HepG2 (cell line): ENCODE results near the gene BRD3. TPM values are rescaled to one million over a fixed set of nuclear protein-coding genes. Genes with fewer than 3 reads are reported as not detected.

Source experiments
- EZH2 ChIP-seq: conservative IDR thresholded peaks from 2 replicates; pipeline ENCODE4 v1.6.1; 2012; ENCODE audit warnings: mild to moderate bottlenecking, low read depth, low read length, moderate library complexity
- FOXA3 ChIP-seq: IDR thresholded peaks from 2 replicates; pipeline ENCODE4 v1.6.1; 2016; ENCODE audit warnings: missing genetic modification reagents, missing compliant biosample characterization
- FOXP1 ChIP-seq, 2 experiments: fragments of 450-650 bp in 1 of 2; IDR thresholded peaks; 2 replicates each; pipeline ENCODE4 v1.6.1; 2017 to 2018; ENCODE audit warnings: antibody characterized with exemption in 1 of 2
- GFI1 ChIP-seq: sonication (generic); formaldehyde crosslinking; IDR thresholded peaks from 2 replicates; pipeline ENCODE4 v1.5.0; 2020; ENCODE audit warnings: missing genetic modification reagents, mild to moderate bottlenecking, borderline replicate concordance
- ISX ChIP-seq: sonication (generic); formaldehyde crosslinking; conservative IDR thresholded peaks from 2 replicates; pipeline ENCODE4 v1.5.0; 2020; ENCODE audit warnings: missing genetic modification reagents
- KLF11 ChIP-seq: IDR thresholded peaks from 2 replicates; pipeline ENCODE4 v1.6.1; 2016; ENCODE audit warnings: missing compliant biosample characterization
- MTA1 ChIP-seq: sonication (generic); formaldehyde crosslinking; IDR thresholded peaks from 2 replicates; pipeline ENCODE4 v1.4.0; 2020; ENCODE audit warnings: missing genetic modification reagents, mild to moderate bottlenecking, borderline replicate concordance
- POLR2A ChIP-seq, 2 experiments: IDR thresholded peaks; 2 replicates each; pipeline ENCODE4 v1.6.1; 2011; ENCODE audit warnings: low read depth in 2 of 2, low read length in 2 of 2, mild to moderate bottlenecking in 1 of 2, moderate library complexity in 1 of 2; ENCODE audit not compliant: insufficient read depth in 1 of 2
- POLR2AphosphoS5 ChIP-seq: IDR thresholded peaks from 2 replicates; pipeline ENCODE4 v1.6.1; 2012; ENCODE audit warnings: low read depth, low read length
- RXRB ChIP-seq: IDR thresholded peaks from 2 replicates; pipeline ENCODE4 v1.6.1; 2016; ENCODE audit warnings: borderline replicate concordance, missing genetic modification reagents, missing compliant biosample characterization
- SMARCC2 ChIP-seq: fragments of 450-650 bp; IDR thresholded peaks from 2 replicates; pipeline ENCODE4 v1.6.1; 2017; ENCODE audit warnings: antibody characterized with exemption, mild to moderate bottlenecking
- TAF15 ChIP-seq: fragments of 200-400 bp; formaldehyde crosslinking; IDR thresholded peaks from one replicate; pipeline ENCODE4 v1.6.1; 2018; ENCODE audit warnings: mild to moderate bottlenecking, low read depth, low read length; ENCODE audit not compliant: poor library complexity, severe bottlenecking
- TBX2 ChIP-seq: sonication (generic); formaldehyde crosslinking; IDR thresholded peaks from 2 replicates; pipeline ENCODE4 v1.5.0; 2020; ENCODE audit warnings: missing genetic modification reagents, mild to moderate bottlenecking, borderline replicate concordance
- WIZ ChIP-seq: sonication (generic); formaldehyde crosslinking; IDR thresholded peaks from 2 replicates; pipeline ENCODE4 v1.5.1; 2020; ENCODE audit warnings: mild to moderate bottlenecking, missing genetic modification reagents
- ZBTB2 ChIP-seq: sonication (generic); formaldehyde crosslinking; IDR thresholded peaks from 2 replicates; pipeline ENCODE4 v1.8.0; 2022; ENCODE audit warnings: low read depth, missing genetic modification reagents
- ZNF136 ChIP-seq: sonication (generic); formaldehyde crosslinking; IDR thresholded peaks from 2 replicates; pipeline ENCODE4 v1.8.1; 2022; ENCODE audit warnings: low read depth, mild to moderate bottlenecking, moderate library complexity, missing genetic modification reagents
- ZNF329 ChIP-seq: sonication (generic); formaldehyde crosslinking; IDR thresholded peaks from 2 replicates; pipeline ENCODE4 v1.9.0; 2021; ENCODE audit warnings: low read depth, mild to moderate bottlenecking, missing genetic modification reagents
- ZNF350 ChIP-seq: sonication (generic); formaldehyde crosslinking; IDR thresholded peaks from 2 replicates; pipeline ENCODE4 v1.4.0; 2020; ENCODE audit warnings: mild to moderate bottlenecking, low read depth, missing genetic modification reagents, borderline replicate concordance
- ZNF547 ChIP-seq: sonication (generic); formaldehyde crosslinking; IDR thresholded peaks from 2 replicates; pipeline ENCODE4 v1.5.1; 2020; ENCODE audit warnings: mild to moderate bottlenecking, missing genetic modification reagents
- ZNF570 ChIP-seq: sonication (generic); formaldehyde crosslinking; IDR thresholded peaks from 2 replicates; pipeline ENCODE4 v1.4.0; 2020; ENCODE audit warnings: mild to moderate bottlenecking, missing genetic modification reagents, borderline replicate concordance
- ZNF788 ChIP-seq: sonication (generic); formaldehyde crosslinking; IDR thresholded peaks from 2 replicates; pipeline ENCODE4 v1.5.0; 2020; ENCODE audit warnings: mild to moderate bottlenecking, missing genetic modification reagents, borderline replicate concordance
- ZNF891 ChIP-seq: sonication (generic); formaldehyde crosslinking; IDR thresholded peaks from 2 replicates; pipeline ENCODE4 v1.5.0; 2020; ENCODE audit warnings: mild to moderate bottlenecking, missing genetic modification reagents
- polyA plus RNA-seq, 8 experiments: library from polyadenylated mRNA; depleted of rRNA in 3 of 8; stranded (reverse) in 7 of 8; unstranded in 1 of 8; fragments of >200 nt; fragmentation: Illumina TruSeq in 4 of 8; extraction: Trizol in 4 of 8; gene quantifications; 2 replicates each; pipeline versions ENCODE4 v1.2.1 to v1.2.3, GENCODE V29; 2011 to 2016; ENCODE audit warnings: low read depth in 4 of 8, missing spikeins in 1 of 8, mixed read lengths in 1 of 8; ENCODE audit not compliant: insufficient read depth in 1 of 8
- total RNA-seq, 5 experiments: library from RNA; depleted of rRNA; stranded (reverse); fragments of >200 nt; fragmentation: Illumina TruSeq; extraction: Trizol; gene quantifications; 2 replicates each; pipeline ENCODE4 v1.2.3, GENCODE V29; 2016; ENCODE audit warnings: low read depth in 1 of 5
- TF ChIP-seq, protein P1 (sequence below): IDR thresholded peaks from 2 replicates; pipeline ENCODE4 v1.6.1; 2016; ENCODE audit warnings: mild to moderate bottlenecking
- TF ChIP-seq, protein P2 (sequence below): IDR thresholded peaks from 2 replicates; pipeline ENCODE4 v1.6.1; 2018; ENCODE audit warnings: missing genetic modification reagents
- TF ChIP-seq, protein P3 (sequence below): conservative IDR thresholded peaks from 2 replicates; pipeline ENCODE4 v1.6.1; 2018; ENCODE audit warnings: missing genetic modification reagents

BRD3 gene
- total and polyA plus RNA-seq, 2 of the 13 experiments (the other 11 are each of a cell fraction or from before 2014, with no cell fraction given) = 5.9 to 12.9 TPM

DNA sequence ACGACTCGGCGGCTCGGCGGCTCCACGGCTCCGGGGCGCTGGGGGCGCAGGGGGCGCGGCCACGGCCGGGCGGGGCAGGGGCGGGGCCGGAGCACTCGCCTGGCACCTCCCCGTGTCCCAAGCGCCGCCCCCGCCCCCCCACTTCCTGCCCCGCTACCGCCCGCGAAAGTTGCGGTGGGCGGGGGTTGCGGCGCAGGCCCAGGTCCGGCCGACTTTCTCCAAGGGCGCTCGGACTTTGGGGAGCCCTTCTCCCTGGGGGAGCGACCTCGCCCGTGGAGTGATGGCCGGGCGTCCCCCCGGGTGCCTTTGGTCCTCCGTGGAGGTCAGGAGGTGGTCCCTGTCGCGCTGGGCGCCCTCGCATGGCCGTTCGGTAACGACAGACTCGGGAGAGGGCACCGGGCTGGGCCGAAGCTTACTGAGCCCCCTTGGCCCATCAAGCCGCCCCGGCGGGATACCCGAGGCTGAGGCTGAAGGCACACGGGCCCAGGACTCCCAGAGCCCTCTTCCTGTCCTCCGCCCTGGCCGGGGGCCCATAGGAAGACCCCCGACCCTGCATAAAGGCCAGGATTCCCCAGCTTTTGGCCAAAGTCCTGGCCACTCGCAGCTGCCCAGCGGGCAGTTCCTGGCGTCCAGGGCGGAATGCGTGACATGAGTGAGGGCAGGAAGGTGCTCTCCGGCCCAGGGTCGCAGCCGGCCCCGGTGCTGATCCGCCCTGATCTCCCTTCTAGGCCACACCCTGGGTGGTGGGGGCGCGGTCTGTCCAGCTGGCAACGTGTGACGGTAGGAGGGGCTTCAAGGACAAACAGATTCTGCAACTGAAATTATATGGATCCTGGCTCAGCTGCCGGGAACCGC lies 74.8 kb downstream of the BRD3 start (continued):
- no peak for TF ChIP-seq FOXP1 (IDR thresholded peaks at IDR 0.05)
- TF ChIP-seq FOXP1 (CRISPR knock-in tag; IDR thresholded peaks at IDR 0.05) = 0 out of 2 replicates have a peak, but pooled peaks have one; percentile 11
- TF ChIP-seq KLF11 (CRISPR knock-in tag) = peak; percentile 33; the same call in 1 of the 2 replicates
- peak; percentile 93 for TF ChIP-seq ZNF136
- TF ChIP-seq MTA1 (CRISPR knock-in tag) = peak; percentile 78
- peak; percentile 61 for TF ChIP-seq ZNF350 (CRISPR knock-in tag)
- no peak for TF ChIP-seq EZH2
- TF ChIP-seq, protein P1, sequence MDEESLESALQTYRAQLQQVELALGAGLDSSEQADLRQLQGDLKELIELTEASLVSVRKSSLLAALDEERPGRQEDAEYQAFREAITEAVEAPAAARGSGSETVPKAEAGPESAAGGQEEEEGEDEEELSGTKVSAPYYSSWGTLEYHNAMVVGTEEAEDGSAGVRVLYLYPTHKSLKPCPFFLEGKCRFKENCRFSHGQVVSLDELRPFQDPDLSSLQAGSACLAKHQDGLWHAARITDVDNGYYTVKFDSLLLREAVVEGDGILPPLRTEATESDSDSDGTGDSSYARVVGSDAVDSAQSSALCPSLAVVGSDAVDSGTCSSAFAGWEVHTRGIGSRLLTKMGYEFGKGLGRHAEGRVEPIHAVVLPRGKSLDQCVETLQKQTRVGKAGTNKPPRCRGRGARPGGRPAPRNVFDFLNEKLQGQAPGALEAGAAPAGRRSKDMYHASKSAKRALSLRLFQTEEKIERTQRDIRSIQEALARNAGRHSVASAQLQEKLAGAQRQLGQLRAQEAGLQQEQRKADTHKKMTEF = peak; percentile 53; the same call in 1 of the 2 replicates
- TF ChIP-seq RXRB (CRISPR knock-in tag) = 0 out of 2 replicates have a peak, but pooled peaks have one; percentile 14
- peak; percentile 50; the same call in 1 of the 2 replicates for TF ChIP-seq TBX2 (CRISPR knock-in tag)
- no peak for TF ChIP-seq TAF15
- TF ChIP-seq, protein P2, sequence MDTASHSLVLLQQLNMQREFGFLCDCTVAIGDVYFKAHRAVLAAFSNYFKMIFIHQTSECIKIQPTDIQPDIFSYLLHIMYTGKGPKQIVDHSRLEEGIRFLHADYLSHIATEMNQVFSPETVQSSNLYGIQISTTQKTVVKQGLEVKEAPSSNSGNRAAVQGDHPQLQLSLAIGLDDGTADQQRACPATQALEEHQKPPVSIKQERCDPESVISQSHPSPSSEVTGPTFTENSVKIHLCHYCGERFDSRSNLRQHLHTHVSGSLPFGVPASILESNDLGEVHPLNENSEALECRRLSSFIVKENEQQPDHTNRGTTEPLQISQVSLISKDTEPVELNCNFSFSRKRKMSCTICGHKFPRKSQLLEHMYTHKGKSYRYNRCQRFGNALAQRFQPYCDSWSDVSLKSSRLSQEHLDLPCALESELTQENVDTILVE (CRISPR knock-in tag) = no peak
- TF ChIP-seq, protein P3, sequence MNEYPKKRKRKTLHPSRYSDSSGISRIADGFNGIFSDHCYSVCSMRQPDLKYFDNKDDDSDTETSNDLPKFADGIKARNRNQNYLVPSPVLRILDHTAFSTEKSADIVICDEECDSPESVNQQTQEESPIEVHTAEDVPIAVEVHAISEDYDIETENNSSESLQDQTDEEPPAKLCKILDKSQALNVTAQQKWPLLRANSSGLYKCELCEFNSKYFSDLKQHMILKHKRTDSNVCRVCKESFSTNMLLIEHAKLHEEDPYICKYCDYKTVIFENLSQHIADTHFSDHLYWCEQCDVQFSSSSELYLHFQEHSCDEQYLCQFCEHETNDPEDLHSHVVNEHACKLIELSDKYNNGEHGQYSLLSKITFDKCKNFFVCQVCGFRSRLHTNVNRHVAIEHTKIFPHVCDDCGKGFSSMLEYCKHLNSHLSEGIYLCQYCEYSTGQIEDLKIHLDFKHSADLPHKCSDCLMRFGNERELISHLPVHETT (CRISPR knock-in tag) = no peak
- TF ChIP-seq ZNF788 (CRISPR knock-in tag) = peak; percentile 55; the same call in 1 of the 2 replicates
- TF ChIP-seq ISX = no peak
- no peak for TF ChIP-seq WIZ (CRISPR knock-in tag)
- no peak for TF ChIP-seq ZNF329
- TF ChIP-seq GFI1 = peak; percentile 69; the same call in 1 of the 2 replicates
- TF ChIP-seq SMARCC2 = no peak
- peak in 1 of 2 experiments; percentile 54; a peak in 2 of 4 replicates for TF ChIP-seq POLR2A (IDR thresholded peaks at IDR 0.05; ENCODE audit: insufficient read depth in 1 of 2, low read depth in 2 of 2, low read length in 2 of 2)
- no peak for TF ChIP-seq ZNF891
- peak; percentile 61; the same call in 1 of the 2 replicates for TF ChIP-seq ZBTB2 (CRISPR knock-in tag)
- no peak for TF ChIP-seq ZNF570 (CRISPR knock-in tag)
- TF ChIP-seq FOXA3 (CRISPR knock-in tag) = no peak
- peak; percentile 65; the same call in 1 of the 2 replicates for TF ChIP-seq ZNF547
- TF ChIP-seq POLR2AphosphoS5 = peak; percentile 41; the same call in 1 of the 2 replicates
